H1 (cell line): ENCODE results near the gene CNR1. TPM values are rescaled to one million over a fixed set of nuclear protein-coding genes. Genes with fewer than 3 reads are reported as not detected.

Experiments used
- CTCF ChIA-PET: fragments of 300-600 bp; sonication (Branson Sonifier 250); formaldehyde crosslinking; loops from one replicate; lab custom pipeline; 2021; ENCODE audit not compliant: partially characterized antibody; lab: Charles Lee
- POLR2A ChIA-PET: fragments of 300-600 bp; sonication (Branson Sonifier 250); formaldehyde crosslinking; loops from one replicate; lab custom pipeline; 2021; ENCODE audit warnings: inconsistent platforms; ENCODE audit not compliant: partially characterized antibody; lab: Charles Lee
- DNase-seq, 2 experiments: peaks; one replicate each; pipeline versions ENCODE4 v3.0.0 to v3.0.0-alpha.2; 2010 to 2022; ENCODE audit warnings: low spot score in 2 of 2, low read depth in 1 of 2, mixed read lengths in 1 of 2
- FAIRE-seq: peaks from 2 replicates; lab custom pipeline; 2011; peaks lifted over from hg19 to GRCh38; lab: Jason Lieb, UNC
- H2AFZ ChIP-seq: 2 replicates; pipeline ENCODE4 v1.8.1; 2012; ENCODE audit warnings: low read length, inconsistent platforms
- H2AK5ac ChIP-seq: 2 replicates; pipeline ENCODE4 v1.6.1; 2013; ENCODE audit warnings: low read depth, low read length
- H2BK120ac ChIP-seq: replicated peaks from 2 replicates; pipeline ENCODE3; 2013; ENCODE audit warnings: low read depth, low read length, inconsistent platforms
- H2BK12ac ChIP-seq: 2 replicates; pipeline ENCODE4 v1.6.1; 2013; ENCODE audit warnings: low read depth, low read length
- H2BK15ac ChIP-seq: 2 replicates; pipeline ENCODE4 v1.6.1; 2013; ENCODE audit warnings: low read length
- H2BK20ac ChIP-seq: 2 replicates; pipeline ENCODE4 v1.6.1; 2013; ENCODE audit warnings: low read length
- H2BK5ac ChIP-seq: 2 replicates; pipeline ENCODE4 v1.6.1; 2013; ENCODE audit warnings: low read depth, low read length
- H3K14ac ChIP-seq: 2 replicates; pipeline ENCODE4 v1.6.1; 2013; ENCODE audit warnings: inconsistent platforms; ENCODE audit not compliant: insufficient read length
- H3K18ac ChIP-seq: 2 replicates; pipeline ENCODE4 v1.6.1; 2013; ENCODE audit warnings: low read length; ENCODE audit errors: extremely low read depth
- H3K23ac ChIP-seq: 2 replicates; pipeline ENCODE4 v1.6.1; 2013; ENCODE audit warnings: inconsistent platforms; ENCODE audit not compliant: insufficient read length
- H3K23me2 ChIP-seq: 2 replicates; pipeline ENCODE4 v1.6.1; 2013; ENCODE audit warnings: low read depth, low read length
- H3K27ac ChIP-seq: 2 replicates; pipeline ENCODE4 v1.6.1; 2011; ENCODE audit warnings: low read depth, low read length, inconsistent platforms
- H3K27me3 ChIP-seq, 4 experiments: replicated peaks in 1 of 4; 1 replicate in 1 of 4; 2 replicates in 3 of 4; pipeline versions ENCODE4 v1.6.1 to v1.8.1; 2011 to 2013; ENCODE audit warnings: low read length in 3 of 4, mild to moderate bottlenecking in 3 of 4, inconsistent platforms in 2 of 4, mixed read lengths in 2 of 4, moderate library complexity in 1 of 4; ENCODE audit not compliant: control insufficient read depth in 3 of 4, insufficient read depth in 3 of 4; ENCODE audit errors: extremely low read depth in 1 of 4
- H3K36me3 ChIP-seq, 4 experiments: 2 replicates each; pipeline versions ENCODE4 v1.6.1 to v1.8.1; 2011 to 2013; ENCODE audit warnings: mild to moderate bottlenecking in 4 of 4, low read length in 3 of 4, moderate library complexity in 2 of 4, control low read depth in 1 of 4, inconsistent platforms in 1 of 4; ENCODE audit not compliant: insufficient read depth in 4 of 4, control insufficient read depth in 2 of 4
- H3K4ac ChIP-seq: replicated peaks from 2 replicates; pipeline ENCODE3; 2013; ENCODE audit warnings: low read length, low read depth, mixed read lengths, inconsistent platforms; ENCODE audit not compliant: insufficient read length
- H3K4me1 ChIP-seq, 4 experiments: replicated peaks in 1 of 4; 1 replicate in 1 of 4; 2 replicates in 3 of 4; pipeline versions ENCODE4 v1.6.1 to v1.8.1; 2011 to 2013; ENCODE audit warnings: low read length in 3 of 4, inconsistent platforms in 2 of 4, mixed read lengths in 1 of 4; ENCODE audit not compliant: insufficient read depth in 4 of 4, control insufficient read depth in 3 of 4
- H3K4me2 ChIP-seq, 2 experiments: 2 replicates each; pipeline versions ENCODE4 v1.6.1 to v1.8.1; 2011 to 2013; ENCODE audit warnings: low read depth in 2 of 2, low read length in 2 of 2, control low read depth in 1 of 2, inconsistent platforms in 1 of 2, mild to moderate bottlenecking in 1 of 2; ENCODE audit not compliant: insufficient read depth in 1 of 2
- H3K4me3 ChIP-seq, 4 experiments: fragments of 200-600, 300-600 bp in 1 of 4; sonication (generic), shearing (Covaris generic), sonication (Bioruptor Twin) in 1 of 4; 2 replicates each; pipeline versions ENCODE4 v1.5.1 to v1.8.1; 2011 to 2016; ENCODE audit warnings: low read length in 4 of 4, low read depth in 3 of 4, control low read depth in 2 of 4, inconsistent platforms in 2 of 4, mild to moderate bottlenecking in 2 of 4, mixed read lengths in 1 of 4, moderate library complexity in 1 of 4; ENCODE audit not compliant: insufficient read depth in 2 of 4; ENCODE audit errors: extremely low read depth in 1 of 4
- H3K56ac ChIP-seq: replicated peaks from 2 replicates; pipeline ENCODE3; 2013; ENCODE audit warnings: low read depth, mild to moderate bottlenecking, mixed read lengths, low read length, inconsistent platforms; ENCODE audit not compliant: insufficient read length
- H3K79me1 ChIP-seq: 2 replicates; pipeline ENCODE4 v1.6.1; 2013; ENCODE audit warnings: low read depth, low read length, control low read depth
- H3K79me2 ChIP-seq, 2 experiments: 2 replicates each; pipeline versions ENCODE4 v1.6.1 to v1.8.1; 2012 to 2013; ENCODE audit warnings: low read length in 2 of 2, mild to moderate bottlenecking in 2 of 2, inconsistent platforms in 1 of 2; ENCODE audit not compliant: insufficient read depth in 2 of 2, control insufficient read depth in 1 of 2
- H3K9ac ChIP-seq, 4 experiments: replicated peaks in 1 of 4; 1 replicate in 1 of 4; 2 replicates in 3 of 4; pipeline versions ENCODE4 v1.6.1 to v1.8.1; 2011 to 2013; ENCODE audit warnings: low read depth in 3 of 4, low read length in 3 of 4, control low read depth in 2 of 4, mild to moderate bottlenecking in 2 of 4, moderate library complexity in 2 of 4, inconsistent platforms in 1 of 4; ENCODE audit errors: extremely low read depth in 1 of 4
- H3K9me3 ChIP-seq, 2 experiments: 2 replicates each; pipeline versions ENCODE4 v1.6.1 to v1.8.1; 2012 to 2013; ENCODE audit warnings: mild to moderate bottlenecking in 2 of 2, moderate library complexity in 2 of 2, control low read depth in 1 of 2, inconsistent platforms in 1 of 2, low read depth in 1 of 2, low read length in 1 of 2, mixed read lengths in 1 of 2; ENCODE audit not compliant: insufficient read depth in 2 of 2
- H4K20me1 ChIP-seq, 2 experiments: replicated peaks in 1 of 2; 2 replicates each; pipeline versions ENCODE3 to v1.8.1; 2011 to 2013; ENCODE audit warnings: inconsistent platforms in 2 of 2, low read length in 2 of 2, mild to moderate bottlenecking in 1 of 2; ENCODE audit not compliant: insufficient read depth in 2 of 2, control insufficient read depth in 1 of 2
- H4K5ac ChIP-seq: 2 replicates; pipeline ENCODE4 v1.6.1; 2013; ENCODE audit warnings: low read length, low read depth, mixed read lengths, inconsistent platforms; ENCODE audit not compliant: insufficient read length
- H4K8ac ChIP-seq: 2 replicates; pipeline ENCODE4 v1.8.0; 2013; ENCODE audit warnings: mild to moderate bottlenecking, moderate library complexity, low read length, inconsistent platforms; ENCODE audit not compliant: insufficient read depth; ENCODE audit errors: extremely low read depth
- H4K91ac ChIP-seq: replicated peaks from 2 replicates; pipeline ENCODE3; 2013; ENCODE audit warnings: low read length, mixed read lengths, inconsistent platforms; ENCODE audit not compliant: insufficient read length
- ASH2L ChIP-seq: fragments of 200-600, 300-600 bp; sonication (generic); IDR thresholded peaks from one replicate; pipeline ENCODE4 v1.7.1; 2017; ENCODE audit warnings: low read length
- ATF3 ChIP-seq: IDR thresholded peaks from 2 replicates; pipeline ENCODE4 v1.6.1; 2011; ENCODE audit warnings: low read depth, mild to moderate bottlenecking, low read length; ENCODE audit not compliant: insufficient read depth
- BCL11A ChIP-seq, 2 experiments: IDR thresholded peaks; one replicate each; pipeline ENCODE4 v1.6.1; 2011; ENCODE audit warnings: low read depth in 2 of 2, low read length in 2 of 2, mild to moderate bottlenecking in 2 of 2
- CHD1 ChIP-seq: IDR thresholded peaks from 2 replicates; pipeline ENCODE4 v1.6.1; 2012; ENCODE audit warnings: low read depth, low read length, improper control_type of control experiment
- GABPA ChIP-seq: IDR thresholded peaks from 2 replicates; pipeline ENCODE4 v1.6.1; 2011; ENCODE audit warnings: mild to moderate bottlenecking, low read length, moderate library complexity, borderline replicate concordance; ENCODE audit not compliant: insufficient read depth
- KDM5A ChIP-seq: fragments of 200-600 bp; IDR thresholded peaks from 2 replicates; pipeline ENCODE4 v1.7.1; 2012; ENCODE audit warnings: mild to moderate bottlenecking, low read length, inconsistent platforms, mixed read lengths
- NANOG ChIP-seq: IDR thresholded peaks from 2 replicates; pipeline ENCODE4 v1.6.1; 2011; ENCODE audit warnings: low read length, low read depth, mild to moderate bottlenecking, inconsistent platforms; ENCODE audit not compliant: insufficient read depth, poor library complexity, severe bottlenecking
- TCF12 ChIP-seq: IDR thresholded peaks from 2 replicates; pipeline ENCODE4 v1.6.1; 2011; ENCODE audit warnings: low read depth, mild to moderate bottlenecking, low read length
- WGBS, 2 experiments: shearing (Covaris generic) in 1 of 2; methylation state at CpG; one replicate each; pipeline versions ENCODE4 v1.1.6 to v1.1.7; 2013 to 2015; ENCODE audit warnings: low lambda C conversion rate in 2 of 2, mixed read lengths in 2 of 2, inconsistent platforms in 1 of 2, low coverage in 1 of 2, missing lambda C conversion rate in 1 of 2; ENCODE audit not compliant: insufficient replicate concordance in 2 of 2, insufficient coverage in 1 of 2, insufficient read length in 1 of 2; ENCODE audit errors: extremely low coverage in 1 of 2, missing lambda C conversion rate in 1 of 2; 5-methylcytosine and 5-hydroxymethylcytosine counted together
- polyA plus RNA-seq, 7 experiments: library from polyadenylated mRNA; depleted of rRNA in 3 of 7; stranded (reverse) in 5 of 7; unstranded in 2 of 7; fragments of >200 nt in 5 of 7; fragments of 200-250 nt in 2 of 7; gene quantifications; 1 replicate in 5 of 7; 2 replicates in 1 of 7; 4 replicates in 1 of 7; pipeline versions ENCODE4 v1.2.1 to v1.2.3, GENCODE V29; 2011 to 2013; ENCODE audit warnings: missing spikeins in 2 of 7, mixed read lengths in 2 of 7
- total RNA-seq: library from RNA; stranded (reverse); fragmentation: NEBNext Ultra II Directional; extraction: Animal tissue kit (Norgen Biotek cat#: 25700); gene quantifications from 2 replicates; pipeline ENCODE4 v1.2.1, GENCODE V29; 2021

CNR1 gene
- total and polyA plus RNA-seq, 2 of the 8 experiments (the other 6 are each of a cell fraction or from before 2014, with no cell fraction given): 0.83 to 3.1 TPM

GRCh38 chr6:88177961-88178464, 11.9 kb upstream of the CNR1 start:
- no peak overlapping the region for H2AK5ac ChIP-seq
- no peak overlapping the region for H3K23ac ChIP-seq
- H3K27me3 ChIP-seq: no peaks in the 10 kb centered on the region
- ChIA-PET CTCF (no interaction called here), POLR2A (no interaction called here)
- FAIRE-seq (no peak), DNase-seq (no peak)
- H3K79me1 ChIP-seq: no peaks in the 10 kb centered on the region
- H3K9ac ChIP-seq: no peak overlapping the region
- WGBS, 2 experiments: 72% methylated on average over 3 of the region's 3 CpGs; no CpG with 5 or more reads in 1 of the 2 experiments
- no peak overlapping the region for H2BK12ac ChIP-seq
- no peak overlapping the region for H3K56ac ChIP-seq
- H3K4me2 ChIP-seq: no peak overlapping the region
- no peaks in the 10 kb centered on the region for H3K36me3 ChIP-seq
- no peak overlapping the region for H4K8ac ChIP-seq
- no peak overlapping the region for H3K4ac ChIP-seq
- no peak overlapping the region for H2BK5ac ChIP-seq
- no peak overlapping the region for H4K5ac ChIP-seq
- H3K23me2 ChIP-seq: no peaks in the 10 kb centered on the region
- H2BK15ac ChIP-seq: no peak overlapping the region
- no peak overlapping the region for H4K91ac ChIP-seq
- H4K20me1 ChIP-seq: no peaks in the 10 kb centered on the region
- H3K4me3 ChIP-seq: no peak overlapping the region
- no peak overlapping the region for H3K14ac ChIP-seq
- no peak overlapping the region for H3K18ac ChIP-seq
- no peaks in the 10 kb centered on the region for H3K79me2 ChIP-seq
- no peaks in the 10 kb centered on the region; a peak in 2 of 7 replicates for H3K4me1 ChIP-seq
- no peak overlapping the region for H2AFZ ChIP-seq
- H3K9me3 ChIP-seq: no peaks in the 10 kb centered on the region
- H3K27ac ChIP-seq: no peak overlapping the region
- no peak overlapping the region for H2BK20ac ChIP-seq
- no peak overlapping the region for H2BK120ac ChIP-seq
- no peak for TF ChIP-seq ATF3
- no peak for TF ChIP-seq ASH2L
- TF ChIP-seq KDM5A: no peak
- TF ChIP-seq GABPA: no peak
- TF ChIP-seq CHD1: no peak
- TF ChIP-seq BCL11A (IDR thresholded peaks at IDR 0.05; ENCODE audit: low read depth in 2 of 2, low read length in 2 of 2): no peak
- TF ChIP-seq NANOG: no peak
- TF ChIP-seq TCF12: no peak
